Kidney epithelial cell (primary cell): ENCODE data around the gene OR1M1. TPM values are rescaled to one million over a fixed set of nuclear protein-coding genes. Genes with fewer than 3 reads are reported as not detected.
A peak's percentile ranks its signal among the peaks of the same experiment; 100 is the strongest.

Experiments used
- DNase-seq: peaks from one replicate; pipeline ENCODE4 v3.0.0-alpha.2; 2010; ENCODE audit warnings: low read depth
- H3K27me3 ChIP-seq: 2 replicates; pipeline ENCODE4 v1.6.0; 2011; ENCODE audit warnings: low read length; ENCODE audit not compliant: control insufficient read depth, insufficient read depth
- H3K36me3 ChIP-seq: 2 replicates; pipeline ENCODE4 v1.5.1; 2011; ENCODE audit warnings: low read length; ENCODE audit not compliant: control insufficient read depth, insufficient read depth
- H3K4me3 ChIP-seq: 2 replicates; pipeline ENCODE4 v1.5.1; 2011; ENCODE audit warnings: low read depth, mild to moderate bottlenecking, control low read depth, low read length
- CTCF ChIP-seq: IDR thresholded peaks from 2 replicates; pipeline ENCODE4 v1.5.1; 2011; ENCODE audit warnings: mild to moderate bottlenecking, moderate library complexity, low read length, control low read depth, inconsistent platforms; ENCODE audit not compliant: insufficient read depth, poor library complexity, severe bottlenecking
- total RNA-seq: library from RNA; depleted of rRNA; stranded (reverse); fragments of >200 nt; gene quantifications from 2 replicates; pipeline ENCODE4 v1.2.3, GENCODE V29; 2015

Gene OR1M1
- total RNA-seq, 1 donor from 2014 or later = not detected

DNA sequence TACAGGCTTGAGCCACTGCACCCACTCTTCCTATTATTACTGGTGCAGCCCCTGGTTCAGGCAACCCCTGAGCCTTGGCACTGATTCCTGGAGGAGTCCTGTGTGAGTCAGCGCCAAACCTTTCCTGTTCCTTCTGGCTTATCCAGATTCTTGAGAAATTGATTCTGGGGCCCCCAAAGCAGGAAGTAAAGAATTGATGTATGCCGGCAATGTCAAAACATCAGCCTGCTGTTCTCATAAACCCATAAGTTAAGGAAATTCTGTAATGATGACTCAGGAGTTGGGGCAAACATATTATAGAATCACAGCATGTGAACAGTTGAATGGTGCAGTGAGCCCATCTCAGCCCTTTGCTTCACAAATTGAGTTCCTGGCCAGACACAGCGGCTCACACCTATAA is 41.3 kb downstream of the OR1M1 start:
- Histone ChIP-seq H3K36me3 (no peaks in the 10 kb centered on the region), H3K27me3 (no peaks in the 10 kb centered on the region), H3K4me3 (no peak overlapping the region)
- no peak for DNase-seq
- TF ChIP-seq CTCF = no peak

GRCh38 chr19:9130965-9131364 is 44.1 kb downstream of the OR1M1 start:
- Histone ChIP-seq H3K27me3 (no peaks in the 10 kb centered on the region), H3K36me3 (no peaks in the 10 kb centered on the region), H3K4me3 (no peak overlapping the region)
- no peak for TF ChIP-seq CTCF
- DNase-seq = no peak

DNA sequence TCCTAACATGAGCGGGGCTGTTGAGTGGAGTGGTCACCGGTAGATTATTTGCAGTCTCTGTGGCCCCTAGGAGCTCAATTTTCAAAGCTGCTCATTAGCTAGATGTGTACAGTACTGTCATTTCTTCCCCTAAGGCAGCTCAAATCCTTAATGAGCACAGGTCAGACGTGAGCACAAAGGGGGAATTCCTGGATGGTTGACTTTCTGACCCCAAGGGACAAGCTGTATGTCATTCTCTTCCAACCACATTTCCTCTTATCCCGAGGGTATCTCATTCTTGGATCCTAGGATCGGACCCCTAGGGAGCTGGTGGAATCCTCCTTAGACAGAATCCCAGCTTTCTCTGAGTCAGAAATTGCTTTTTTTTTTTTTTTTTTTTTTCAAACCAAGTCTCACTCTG is 45.6 kb downstream of the OR1M1 start:
- H3K36me3 ChIP-seq = no peaks in the 10 kb centered on the region
- DNase-seq = no peak

GRCh38 chr19:9139609-9140158 is 52.8 kb downstream of the OR1M1 start:
- H3K36me3 ChIP-seq = no peaks in the 10 kb centered on the region
- DNase-seq = no peak
- no peak for TF ChIP-seq CTCF
- peak overlapping the region; percentile 99 for H3K4me3 ChIP-seq
- H3K27me3 ChIP-seq = no peaks in the 10 kb centered on the region

More for the DNA sequence above, 45.6 kb downstream of the OR1M1 start:
- TF ChIP-seq CTCF = no peak
- Histone ChIP-seq H3K4me3 (no peak overlapping the region), H3K27me3 (no peaks in the 10 kb centered on the region)

- TF ChIP-seq CTCF = no peak
- H3K27me3 ChIP-seq = no peaks in the 10 kb centered on the region
- peak within 1 kb of the TSS; percentile 99 for H3K4me3 ChIP-seq
- no peaks in the 10 kb centered on the region for H3K36me3 ChIP-seq
- peak; percentile 77 for DNase-seq
Observed at GRCh38 chr19:9140159-9140874, 53.5 kb downstream of the OR1M1 start, which contains the start of gene ZNF317. ZNF317 (plus strand) TSS chr19:9140397; CDS start chr19:9156017, 15,620 bp downstream.
